SK-MEL-5 (cell line): Measurements from ENCODE around the gene FGGY. TPM values are rescaled to one million over a fixed set of nuclear protein-coding genes. Genes with fewer than 3 reads are reported as not detected.
A peak's percentile ranks its signal among the peaks of the same experiment; 100 is the strongest.
"Not testable (repeated sequence)": the region's sequence is repeated elsewhere in the genome, so short reads cannot be mapped to it uniquely, and the experiment has no call there.

Experiments used
- DNase-seq: peaks from one replicate; pipeline ENCODE4 v3.0.0-alpha.2; 2016; ENCODE audit warnings: low read depth, low spot score
- in situ Hi-C: cut with HindIII; loops from 2 replicates; pipeline ENCODE4 v1.10.0; 2016; ENCODE audit warnings: low sequenced_read_pairs, high pct_unique_total_duplicates, low pct_unique_long_range_greater_than_20kb
- total RNA-seq: library from RNA; depleted of rRNA; stranded (reverse); fragments of >200 nt; shearing (Covaris generic); gene quantifications from 2 replicates; pipeline ENCODE4 v1.2.3, GENCODE V29; 2014

The FGGY gene
- total RNA-seq, 1 experiment from 2014 or later: 12.0 TPM

DNA sequence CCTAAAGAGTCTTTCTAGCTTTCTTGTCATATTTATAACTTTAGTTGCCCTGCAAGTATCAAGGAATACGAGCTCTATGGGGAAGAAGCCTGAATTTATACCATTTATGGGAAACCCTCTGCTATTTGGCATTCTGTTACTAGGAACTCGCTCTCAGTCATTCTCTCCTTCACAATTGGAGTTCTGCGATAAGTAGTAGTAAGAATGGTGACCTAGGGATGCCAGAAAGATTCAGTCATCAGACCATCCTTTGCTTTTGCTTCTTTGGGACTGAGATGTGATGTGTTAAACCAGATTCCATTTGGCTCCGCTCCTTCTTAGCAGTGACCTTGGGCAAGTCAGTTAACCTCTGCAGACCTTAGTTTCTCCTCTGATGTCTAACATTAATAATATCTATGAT, 256.5 kb downstream of the FGGY start:
- in situ Hi-C loops: no loop called here
- DNase-seq: no peak

GRCh38 chr1:59554011-59554663, 257.2 kb downstream of the FGGY start:
- no peak for DNase-seq
- in situ Hi-C loops: no loop called here

DNA sequence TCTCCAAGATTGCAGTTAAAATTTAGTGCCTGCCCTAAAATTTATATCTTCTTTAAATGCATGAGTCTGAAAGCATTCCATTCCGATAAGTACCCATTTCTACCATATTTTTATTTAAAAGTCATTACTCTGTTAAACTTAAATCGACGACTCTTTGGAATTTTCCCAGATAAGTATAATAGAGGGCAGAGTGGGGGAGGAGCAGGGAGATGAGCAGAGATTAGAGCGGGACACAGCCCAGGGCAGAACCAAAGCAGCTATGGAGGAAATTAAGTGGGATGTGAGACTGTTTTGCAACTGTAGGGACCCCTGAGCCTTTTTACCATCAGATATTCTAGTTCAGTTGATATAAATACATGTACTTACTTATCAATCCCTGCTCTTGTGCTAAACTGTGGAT, 257.9 kb downstream of the FGGY start:
- no peak for DNase-seq
- in situ Hi-C loops: no loop called here

DNA sequence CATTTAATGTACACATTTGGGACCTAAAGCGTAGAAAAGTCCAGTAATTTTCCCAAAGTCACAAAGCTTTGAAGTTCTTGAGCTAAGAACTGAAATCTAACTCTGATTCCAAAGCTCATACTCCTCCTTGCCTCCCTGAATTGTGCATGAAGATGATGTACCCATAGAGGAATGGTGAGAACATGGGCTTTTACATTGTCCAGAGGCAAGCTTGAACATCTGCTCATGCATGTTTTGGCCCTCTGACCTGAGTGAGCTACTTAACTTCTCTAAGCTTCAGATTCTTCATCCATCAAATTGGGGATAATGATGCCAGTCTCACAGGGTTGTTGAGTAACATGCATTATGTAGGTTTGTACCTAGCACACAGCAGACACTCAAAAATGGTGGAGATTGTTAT, 259.5 kb downstream of the FGGY start:
- no peak for DNase-seq
- in situ Hi-C loops: no loop called here

DNA sequence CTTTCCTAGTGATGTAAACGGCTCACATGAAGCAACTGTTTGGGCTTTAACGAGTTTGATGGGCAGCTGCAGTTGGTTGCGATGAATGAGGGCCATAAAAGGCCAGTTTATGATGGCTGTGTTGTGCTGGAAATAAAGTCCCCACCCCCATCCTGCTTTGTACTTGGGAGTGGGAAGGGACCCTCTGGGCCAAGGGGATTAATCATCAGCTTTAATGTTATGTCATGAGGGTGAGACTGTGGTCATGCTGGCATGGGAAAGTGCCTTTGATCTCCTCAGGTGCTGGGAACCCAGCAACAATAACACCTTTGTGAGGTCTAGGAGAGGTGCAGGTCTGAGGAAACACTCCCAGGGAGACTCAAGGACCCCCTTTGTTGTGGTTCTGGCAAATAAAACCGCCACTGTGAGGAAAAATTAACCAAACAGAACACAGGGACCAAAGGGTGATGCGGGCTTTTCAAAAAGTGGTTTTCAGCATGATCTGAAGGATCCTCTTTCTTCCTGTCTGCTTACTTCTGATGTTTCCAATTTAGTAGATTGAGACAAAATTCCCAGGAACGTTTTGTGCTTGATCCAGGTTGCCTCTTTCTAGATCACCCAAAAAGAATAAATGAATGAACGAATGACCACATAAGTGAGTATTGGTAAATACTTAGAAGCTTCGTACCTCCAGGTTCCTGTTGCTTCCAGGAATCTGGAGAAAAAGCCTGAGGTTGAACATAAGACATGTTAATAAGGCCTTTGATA, 260.1 kb downstream of the FGGY start:
- DNase-seq: peak; percentile 1
- in situ Hi-C loops: no loop called here

GRCh38 chr1:59557549-59557885, 260.6 kb downstream of the FGGY start:
- in situ Hi-C loops: no loop called here
- no peak for DNase-seq

GRCh38 chr1:59558580-59558979, 261.7 kb downstream of the FGGY start:
- DNase-seq, in situ Hi-C loops: not testable (repeated sequence)

- DNase-seq: no peak
- in situ Hi-C loops: no loop called here
Observed at GRCh38 chr1:59560807-59561450, 264.0 kb downstream of the FGGY start.

- peak; percentile 34 for DNase-seq
- in situ Hi-C loops: no loop called here
Observed at GRCh38 chr1:59561796-59562195, 264.9 kb downstream of the FGGY start.

GRCh38 chr1:59564192-59564891, 267.4 kb downstream of the FGGY start:
- no peak for DNase-seq
- in situ Hi-C loops: no loop called here

GRCh38 chr1:59565611-59566410, 268.9 kb downstream of the FGGY start:
- in situ Hi-C loops: no loop called here
- DNase-seq: no peak

DNA sequence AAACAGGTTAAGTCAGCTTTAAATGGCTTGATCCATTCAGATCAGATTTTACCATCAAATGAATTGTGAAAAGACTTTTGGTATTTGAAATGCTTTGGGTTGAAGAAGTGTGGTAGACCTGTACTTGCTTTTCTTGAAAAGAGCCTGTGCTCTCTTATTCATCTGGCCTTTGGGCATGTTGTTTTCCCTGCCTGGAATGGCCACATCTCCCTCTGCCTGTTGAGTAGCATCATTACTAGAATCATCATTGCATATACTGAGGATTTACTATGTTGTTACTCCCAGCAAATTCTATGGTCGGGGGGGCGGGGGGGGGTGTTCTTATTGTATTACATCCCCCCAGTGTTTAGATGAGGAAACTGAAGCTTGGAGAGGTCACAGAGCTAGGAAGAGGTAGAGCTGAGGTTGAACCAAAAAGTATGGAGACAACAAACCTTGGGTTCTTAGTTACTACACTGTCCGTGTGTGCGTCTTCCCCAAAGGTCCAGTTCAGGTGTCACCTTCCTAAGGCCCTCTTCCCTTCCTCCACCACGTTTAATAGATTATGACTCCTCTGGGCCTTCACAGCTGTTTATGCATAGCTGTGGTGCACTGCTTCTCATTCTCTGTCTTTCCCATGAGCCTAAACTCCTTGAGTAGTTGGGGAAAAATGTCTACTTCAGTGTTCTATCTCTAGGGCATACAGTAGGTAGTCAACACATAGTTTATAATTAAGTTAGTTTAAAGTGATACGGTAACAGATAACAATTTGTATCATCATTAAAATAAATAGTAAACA, 271.5 kb downstream of the FGGY start:
- in situ Hi-C loops: no loop called here
- peak; percentile 5 for DNase-seq

- in situ Hi-C loops: no loop called here
Observed at GRCh38 chr1:59569198-59569597, 272.3 kb downstream of the FGGY start.

DNA sequence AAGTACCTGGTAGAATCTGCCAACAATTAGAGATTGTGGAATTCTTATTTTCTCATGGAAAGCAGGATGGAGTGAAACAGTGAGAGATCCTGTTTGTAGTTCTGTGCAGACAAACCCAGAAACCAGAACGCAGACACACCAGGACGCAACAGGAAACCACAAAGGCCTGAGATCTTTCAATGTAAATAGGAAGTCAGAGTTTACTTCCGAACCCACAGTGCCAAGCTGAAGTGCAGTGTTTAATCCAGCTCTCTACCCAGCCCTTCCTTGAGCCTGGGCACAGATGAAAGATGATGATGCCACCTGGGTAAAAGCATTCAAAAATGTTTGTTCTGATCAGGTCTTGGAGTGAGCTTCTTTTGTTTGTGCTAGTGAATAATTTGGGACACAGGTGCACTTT, 273.6 kb downstream of the FGGY start:
- no peak for DNase-seq
- in situ Hi-C loops: no loop called here

More at GRCh38 chr1:59569198-59569597, 272.3 kb downstream of the FGGY start:
- DNase-seq: no peak

DNA sequence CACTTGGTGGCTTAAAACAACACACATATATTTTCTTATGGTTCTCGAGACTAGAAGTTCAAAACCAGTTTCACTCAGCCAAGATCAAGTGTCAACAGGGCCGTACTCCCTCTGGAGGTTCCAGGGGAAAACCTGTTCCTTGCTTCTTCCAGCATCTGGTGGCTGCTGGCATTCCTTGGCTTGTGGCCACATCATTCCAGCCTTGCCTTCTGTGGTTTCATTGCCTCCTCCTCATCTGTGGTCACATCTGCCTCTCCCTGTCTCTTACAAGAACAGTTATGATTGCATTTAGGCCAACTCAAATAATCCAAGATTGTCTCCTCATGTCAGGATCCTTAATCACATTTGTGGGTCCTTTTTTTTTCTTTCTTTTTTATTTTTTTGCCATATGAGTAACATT, 277.2 kb downstream of the FGGY start:
- DNase-seq: no peak
- in situ Hi-C loops: no loop called here

DNA sequence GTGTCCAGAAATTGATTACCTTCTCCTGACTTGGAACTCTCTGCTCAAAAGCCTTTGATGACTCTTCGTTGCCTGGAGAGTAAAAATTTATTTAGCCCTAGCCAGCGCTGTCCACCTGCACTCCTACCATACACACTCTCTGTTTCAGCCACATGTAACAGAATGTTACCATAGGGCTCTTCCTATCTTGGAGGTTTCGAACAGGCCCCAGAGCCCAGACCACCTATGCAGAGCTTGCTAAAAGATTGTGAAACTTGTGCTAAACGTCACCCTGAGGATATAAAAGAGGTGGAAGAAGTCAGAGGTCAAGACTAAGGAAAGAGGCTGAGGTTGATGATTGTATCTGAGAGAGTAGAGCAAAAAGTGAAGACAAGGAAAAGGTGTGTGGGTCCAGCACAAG, 280.9 kb downstream of the FGGY start:
- no peak for DNase-seq
- in situ Hi-C loops: no loop called here

- no peak for DNase-seq
- in situ Hi-C loops: no loop called here
Observed at GRCh38 chr1:59579222-59579621, 282.3 kb downstream of the FGGY start.
